DND-41 (cell line): ENCODE results near the gene CD109.

Source experiments
- CTCF ChIP-seq: IDR thresholded peaks from 2 replicates; pipeline ENCODE4 v1.5.1; 2012; ENCODE audit warnings: borderline replicate concordance, low read length, moderate library complexity, mild to moderate bottlenecking; ENCODE audit not compliant: poor library complexity, severe bottlenecking; ENCODE audit errors: extremely low read depth
- EZH2 ChIP-seq: IDR thresholded peaks from 3 replicates; pipeline ENCODE4 v1.6.1; 2012; ENCODE audit warnings: borderline replicate concordance, low read depth, mild to moderate bottlenecking, moderate library complexity, low read length, inconsistent platforms; ENCODE audit not compliant: severe bottlenecking

- TF ChIP-seq CTCF (no peak), EZH2 (no peak)
These were observed 86.9 kb downstream of the CD109 start for GRCh38 chr6:73782911-73783310.
